Astrocyte of the cerebellum (primary cell): ENCODE results near the gene SMNDC1.
A peak's percentile ranks its signal among the peaks of the same experiment; 100 is the strongest.

Source experiments
- DNase-seq: peaks from one replicate; pipeline ENCODE4 v3.0.0-alpha.2; 2011; ENCODE audit warnings: low read depth
- H3K4me3 ChIP-seq: 2 replicates; pipeline ENCODE4 v1.5.1; 2011; ENCODE audit warnings: mild to moderate bottlenecking, low read depth, low read length, moderate library complexity
- in situ Hi-C: cut with HindIII; loops from 2 replicates; pipeline ENCODE4 v1.10.0; 2017; ENCODE audit warnings: low sequenced_read_pairs
- TF ChIP-seq, protein P1 (sequence below): IDR thresholded peaks from 2 replicates; pipeline ENCODE4 v1.5.1; 2012; ENCODE audit warnings: low read length, low read depth, moderate library complexity, mild to moderate bottlenecking; ENCODE audit errors: missing control alignments

SMNDC1 gene

DNA sequence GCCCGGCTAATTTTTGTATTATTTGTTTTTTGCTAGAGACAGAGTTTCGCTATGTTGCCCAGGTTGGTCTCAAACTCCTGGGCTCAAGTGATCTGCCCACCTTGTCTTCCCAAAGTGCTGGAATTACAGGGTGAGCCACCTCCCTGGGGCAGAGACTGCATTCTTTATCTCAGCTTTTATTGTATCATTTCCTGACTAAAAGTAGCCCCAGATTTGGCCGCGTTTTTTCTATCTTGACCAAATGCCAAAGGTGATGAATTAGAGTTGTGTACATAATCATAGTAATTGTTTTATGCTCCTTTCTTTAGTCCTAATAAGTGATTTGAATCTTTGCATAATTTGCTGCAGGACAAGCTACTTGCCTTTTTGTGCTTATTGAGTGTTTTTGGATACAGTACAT lies 3.1 kb upstream of the SMNDC1 start:
- DNase-seq, result no peak
- H3K4me3 ChIP-seq, result no peak overlapping the region
- in situ Hi-C loops, result loop anchor here (25.0 kb wide), 1 partner anchor 579 kb away; no protein-coding TSS in a partner anchor
- TF ChIP-seq, protein P1, sequence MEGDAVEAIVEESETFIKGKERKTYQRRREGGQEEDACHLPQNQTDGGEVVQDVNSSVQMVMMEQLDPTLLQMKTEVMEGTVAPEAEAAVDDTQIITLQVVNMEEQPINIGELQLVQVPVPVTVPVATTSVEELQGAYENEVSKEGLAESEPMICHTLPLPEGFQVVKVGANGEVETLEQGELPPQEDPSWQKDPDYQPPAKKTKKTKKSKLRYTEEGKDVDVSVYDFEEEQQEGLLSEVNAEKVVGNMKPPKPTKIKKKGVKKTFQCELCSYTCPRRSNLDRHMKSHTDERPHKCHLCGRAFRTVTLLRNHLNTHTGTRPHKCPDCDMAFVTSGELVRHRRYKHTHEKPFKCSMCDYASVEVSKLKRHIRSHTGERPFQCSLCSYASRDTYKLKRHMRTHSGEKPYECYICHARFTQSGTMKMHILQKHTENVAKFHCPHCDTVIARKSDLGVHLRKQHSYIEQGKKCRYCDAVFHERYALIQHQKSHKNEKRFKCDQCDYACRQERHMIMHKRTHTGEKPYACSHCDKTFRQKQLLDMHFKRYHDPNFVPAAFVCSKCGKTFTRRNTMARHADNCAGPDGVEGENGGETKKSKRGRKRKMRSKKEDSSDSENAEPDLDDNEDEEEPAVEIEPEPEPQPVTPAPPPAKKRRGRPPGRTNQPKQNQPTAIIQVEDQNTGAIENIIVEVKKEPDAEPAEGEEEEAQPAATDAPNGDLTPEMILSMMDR, result no peak

DNA sequence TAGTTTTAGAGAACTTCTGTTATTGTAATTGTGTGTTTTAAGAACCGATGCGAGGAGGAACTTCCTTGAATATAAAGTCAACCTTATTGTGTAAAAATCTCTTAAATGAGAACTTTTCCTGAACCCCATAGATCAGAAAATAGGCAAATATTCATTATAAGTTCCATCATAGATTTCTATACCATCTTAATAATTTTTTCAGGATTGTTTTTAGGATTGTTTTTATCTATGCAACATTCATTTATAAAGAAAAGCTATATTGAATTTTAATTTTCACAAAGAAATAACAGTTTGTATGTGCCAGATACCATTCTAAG lies 1.7 kb upstream of the SMNDC1 start:
- H3K4me3 ChIP-seq, result no peak overlapping the region
- in situ Hi-C loops, result loop anchor here (25.0 kb wide), 1 partner anchor 581 kb away; no protein-coding TSS in a partner anchor
- no peak for DNase-seq
- TF ChIP-seq, protein P1, result no peak

DNA sequence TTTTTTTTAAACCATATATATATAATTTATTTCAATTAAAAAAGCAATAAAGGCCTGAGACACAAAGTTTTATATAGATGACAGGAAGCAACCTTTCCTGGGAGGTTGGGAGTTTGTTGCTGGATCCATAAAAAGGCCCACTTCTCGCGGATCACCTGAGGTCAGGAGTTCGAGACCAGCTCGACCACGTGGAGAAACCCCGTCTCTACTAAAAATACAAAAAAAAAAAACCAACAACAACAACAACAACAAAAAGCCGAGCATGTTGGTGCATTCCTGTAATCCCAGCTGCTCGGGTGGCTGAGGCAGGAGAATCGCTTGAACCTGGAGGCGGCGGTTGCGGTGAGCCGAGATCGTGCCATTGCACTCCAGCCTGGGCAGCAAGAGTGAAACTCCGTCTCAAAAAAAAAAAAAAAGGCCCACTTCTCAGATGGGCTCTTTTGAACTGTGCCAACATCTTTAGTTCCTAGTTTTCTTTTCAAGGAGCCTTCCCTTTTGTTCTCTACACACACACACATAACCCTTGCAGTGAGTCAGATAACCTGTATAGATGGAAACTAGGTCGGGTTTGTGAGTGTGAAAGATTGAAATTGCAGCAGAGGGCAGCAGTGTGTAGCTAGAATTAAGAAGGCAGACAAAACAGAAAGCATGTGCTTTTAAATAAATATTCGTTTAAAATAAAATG lies 1.2 kb upstream of the SMNDC1 start:
- no peak overlapping the region for H3K4me3 ChIP-seq
- peak; percentile 84 for DNase-seq
- in situ Hi-C loops, result loop anchor here (25.0 kb wide), 1 partner anchor 581 kb away; no protein-coding TSS in a partner anchor
- TF ChIP-seq, protein P1, result peak; percentile 67

DNA sequence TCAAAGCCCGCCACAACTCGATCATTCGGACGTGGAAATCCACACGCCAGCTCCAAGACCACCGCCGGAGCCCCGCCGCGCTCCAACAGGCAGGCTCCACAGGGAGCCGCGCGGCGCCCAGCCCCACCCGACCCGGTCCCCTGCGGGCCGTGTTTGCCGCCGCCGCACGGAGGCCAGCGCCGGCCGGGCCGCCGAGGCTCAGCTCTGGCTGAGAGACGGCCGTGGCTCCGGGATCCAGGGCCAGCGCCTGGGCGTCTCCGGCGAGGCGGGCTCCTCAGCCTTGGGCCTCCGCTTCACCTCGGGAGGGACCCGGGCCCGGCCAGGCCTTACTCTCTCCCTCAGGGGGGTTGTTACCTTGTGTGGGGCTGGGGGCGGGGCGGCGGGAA lies 333 bp downstream of the SMNDC1 start:
- TF ChIP-seq, protein P1, result no peak
- peak overlapping the region; percentile 70 for H3K4me3 ChIP-seq
- in situ Hi-C loops, result loop anchor here (25.0 kb wide), 1 partner anchor 583 kb away; no protein-coding TSS in a partner anchor
- no peak for DNase-seq

DNA sequence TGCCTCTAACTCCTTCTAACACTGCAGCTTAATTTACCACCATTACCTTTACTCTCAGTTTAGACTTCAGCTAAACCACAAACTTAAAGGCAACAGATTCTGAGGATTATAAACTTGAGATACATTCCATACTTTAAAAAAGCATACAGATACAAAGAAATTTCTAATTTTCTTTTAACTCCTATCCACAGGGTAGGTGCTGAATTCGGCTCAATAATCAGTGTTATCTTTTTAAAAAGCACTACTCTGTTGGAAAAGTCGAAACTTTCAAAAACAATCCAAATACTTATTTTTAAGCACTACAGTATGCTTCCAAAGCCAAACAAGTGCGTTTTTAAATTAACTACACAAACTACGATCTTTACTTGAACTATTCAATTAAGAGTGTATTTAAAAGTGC lies 1.0 kb downstream of the SMNDC1 start:
- TF ChIP-seq, protein P1, result no peak
- in situ Hi-C loops, result loop anchor here (25.0 kb wide), 1 partner anchor 584 kb away; no protein-coding TSS in a partner anchor
- peak overlapping the region; percentile 70 for H3K4me3 ChIP-seq
- no peak for DNase-seq

DNA sequence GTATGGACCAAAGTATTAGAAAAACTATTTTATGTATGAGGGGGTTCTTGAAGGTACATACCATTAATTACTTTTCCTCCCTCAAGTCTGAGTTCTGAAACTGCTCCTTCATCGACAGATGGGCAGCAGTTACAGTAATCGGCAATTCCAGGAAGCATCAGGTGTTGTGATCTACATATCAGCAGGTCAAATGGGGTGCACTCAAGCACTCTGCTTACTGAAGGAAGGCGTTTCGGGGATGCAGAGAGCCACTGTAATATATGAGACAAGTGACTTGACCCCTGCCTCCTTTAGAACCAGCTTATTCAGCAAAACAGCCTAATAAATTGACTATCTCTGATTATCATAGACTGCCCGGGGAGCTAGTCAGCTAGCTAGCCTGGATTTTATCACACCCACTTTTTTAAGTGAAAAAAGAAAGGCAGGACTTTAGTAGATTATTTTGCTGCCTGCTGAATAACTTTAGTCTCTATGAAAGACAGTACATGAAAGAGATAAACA lies 4.2 kb downstream of the SMNDC1 start:
- no peak overlapping the region for H3K4me3 ChIP-seq
- in situ Hi-C loops, result loop anchor here (25.0 kb wide), 1 partner anchor 587 kb away; no protein-coding TSS in a partner anchor
- TF ChIP-seq, protein P1, result no peak
- no peak for DNase-seq
